ENCODE data around the gene PABPN1L.
"Not testable (repeated sequence)": the region's sequence is repeated elsewhere in the genome, so short reads cannot be mapped to it uniquely, and the experiment has no call there.

The PABPN1L gene

DNA sequence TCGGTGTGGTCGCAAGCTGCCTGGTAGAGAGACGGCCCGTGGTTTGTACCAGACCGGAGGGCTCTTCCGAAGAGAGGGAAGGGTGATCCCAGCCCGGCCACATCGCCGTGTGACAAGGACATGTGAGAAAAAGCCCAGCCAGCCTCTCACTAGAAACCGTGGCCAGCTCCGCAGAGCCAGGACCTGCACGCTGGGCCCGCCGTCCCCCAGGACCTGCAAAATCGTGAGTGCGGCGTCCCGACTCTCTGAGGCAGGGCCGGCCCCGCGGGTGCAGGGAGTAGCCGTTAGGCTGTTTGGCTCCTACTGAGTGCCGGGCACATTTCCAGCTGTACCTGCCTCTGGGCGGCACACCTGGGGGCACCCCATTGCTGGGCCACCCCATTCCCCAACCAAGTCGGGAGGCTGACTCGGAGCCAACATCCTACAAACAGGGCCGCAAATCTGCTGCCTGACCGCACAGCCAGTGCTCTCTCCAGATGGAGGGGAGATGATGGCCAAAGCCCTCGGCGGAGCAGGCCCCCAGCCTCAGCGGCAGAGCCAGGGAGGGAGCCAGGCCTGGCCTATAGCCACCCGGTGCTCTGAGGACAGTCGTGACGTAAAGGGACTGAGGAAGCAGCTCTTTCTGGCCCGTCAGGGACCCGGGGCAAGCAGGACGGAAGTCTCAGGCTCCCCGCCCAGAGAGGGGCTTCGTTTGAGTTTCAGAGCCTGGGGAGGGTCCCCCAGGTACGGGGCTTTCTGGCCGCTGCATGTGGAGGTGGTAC is 33.6 kb upstream of the PABPN1L start:
- no peak for DNase-seq

DNA sequence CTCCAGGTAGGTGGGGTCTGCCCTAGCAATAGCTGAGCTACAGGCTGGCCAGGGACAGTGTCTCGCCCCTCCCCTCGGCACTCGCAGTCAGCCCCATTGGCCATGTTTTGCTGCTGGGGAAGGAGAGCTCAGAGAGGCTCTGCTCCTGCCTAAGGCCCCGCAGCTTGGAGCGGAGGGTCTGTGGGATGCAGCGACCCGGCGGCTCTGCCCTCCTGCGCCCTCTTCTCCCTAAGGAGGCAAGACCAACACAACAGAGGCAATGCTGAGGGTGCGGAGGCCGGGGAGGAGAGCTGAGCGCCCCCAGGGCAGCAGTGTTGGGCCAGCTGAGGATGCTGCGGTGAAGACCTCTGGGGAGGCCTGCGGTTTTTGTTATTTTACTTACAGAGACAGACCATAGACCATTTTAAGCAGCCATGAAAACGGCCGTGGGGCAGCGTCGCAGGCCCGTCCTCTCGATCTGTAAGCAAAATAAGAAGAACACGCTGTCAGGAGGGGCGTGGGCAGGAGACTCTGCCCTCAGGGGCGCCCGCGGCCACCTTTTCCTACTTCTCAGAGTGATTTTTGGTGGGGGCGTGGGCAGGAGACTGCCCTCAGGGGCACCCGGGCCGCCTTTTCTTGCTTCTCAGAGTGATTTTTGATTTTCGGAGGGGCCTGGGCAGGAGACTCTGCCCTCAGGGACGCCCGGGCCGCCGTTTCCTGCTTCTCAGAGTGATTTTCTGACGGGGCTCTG is 31.4 kb upstream of the PABPN1L start:
- DNase-seq = no peak

DNA sequence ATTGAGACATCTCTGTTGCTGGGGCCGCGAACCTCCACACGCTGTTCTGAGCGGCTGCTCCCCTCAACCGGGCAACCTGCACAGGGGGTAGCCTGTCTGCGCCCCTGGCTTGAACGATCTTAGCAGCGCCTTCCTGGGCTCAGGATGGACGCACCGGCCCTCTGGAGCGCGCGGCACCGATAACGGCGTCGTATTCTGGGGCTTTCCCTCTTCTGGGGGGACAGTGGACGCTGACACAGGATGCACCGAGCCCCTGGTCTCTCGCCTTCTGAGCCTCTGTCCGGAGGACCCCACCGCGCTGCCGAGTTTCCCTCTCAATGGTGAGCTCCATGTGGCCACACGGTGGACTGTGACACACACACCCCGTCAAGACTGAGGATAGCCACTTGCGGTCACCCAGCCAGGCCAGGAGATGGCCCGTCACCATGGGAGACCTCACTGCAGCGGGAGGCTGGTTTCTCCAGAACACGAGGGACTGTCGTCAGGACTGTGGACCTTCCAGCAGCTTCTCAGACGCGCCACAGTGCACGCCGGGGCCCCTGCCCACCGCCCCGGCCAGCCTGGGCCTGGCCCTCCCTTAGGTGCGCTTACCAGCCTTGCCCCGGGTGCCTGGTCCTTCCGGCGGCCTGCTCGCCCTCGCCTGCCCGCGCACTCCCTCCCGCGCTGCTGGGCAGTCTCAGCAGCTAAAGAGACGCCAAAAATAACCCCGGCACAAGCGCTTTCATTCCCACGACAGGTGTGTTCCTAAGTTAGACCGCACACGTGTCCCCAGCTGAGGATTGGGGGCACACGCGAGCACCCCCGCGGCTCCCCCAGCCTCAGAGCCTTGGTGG is 30.0 kb upstream of the PABPN1L start:
- DNase-seq = no peak

DNA sequence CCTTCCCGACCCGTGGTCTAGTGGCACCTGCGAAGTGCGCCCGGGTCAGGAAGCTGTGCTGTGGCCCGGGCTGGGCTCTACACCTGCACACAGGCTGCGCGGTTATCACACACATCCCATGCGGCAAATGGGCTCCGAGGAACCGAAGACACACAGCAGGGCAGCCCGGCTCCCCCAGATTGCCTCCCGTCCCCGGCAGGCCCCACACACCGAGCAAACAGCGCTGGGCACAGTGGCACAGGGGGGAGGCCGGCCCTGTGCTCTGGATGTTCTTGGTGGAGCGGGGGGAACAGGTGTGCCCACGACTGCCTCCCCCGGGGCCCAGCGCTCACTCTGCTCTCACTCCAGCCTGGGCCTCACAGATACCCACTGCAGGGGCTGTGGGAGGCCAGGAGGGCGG is 28.9 kb upstream of the PABPN1L start:
- DNase-seq = no peak

DNA sequence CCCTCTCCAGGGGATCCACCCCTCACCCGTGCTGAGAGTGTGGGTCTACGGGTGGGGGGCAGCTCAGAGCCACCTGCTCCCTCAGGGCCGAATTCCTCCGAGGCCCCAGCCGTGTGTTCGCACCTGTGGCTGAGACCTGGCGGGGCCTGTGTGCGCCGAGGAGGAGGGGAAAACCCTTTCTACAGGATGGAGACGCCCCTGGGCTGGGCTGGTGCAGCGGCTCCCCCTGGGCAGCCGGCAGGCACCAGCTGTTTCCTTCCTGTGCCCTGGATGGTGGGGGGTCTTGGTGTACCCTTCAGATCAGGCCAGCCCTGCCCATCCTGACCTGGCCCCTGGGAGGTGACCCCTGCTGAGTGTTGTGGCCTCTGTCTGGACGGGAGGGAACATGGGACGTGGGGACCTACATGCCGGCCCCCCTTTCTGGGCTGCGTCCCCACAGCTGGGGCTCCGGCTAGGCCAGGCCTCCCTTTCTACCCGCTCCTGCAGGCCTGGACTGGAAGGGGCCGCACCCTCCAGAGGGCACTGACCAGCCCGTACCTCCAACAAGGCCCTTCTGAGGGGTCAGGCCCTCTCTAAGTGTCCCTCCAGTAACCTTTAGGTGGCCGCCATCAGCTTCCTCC is 28.3 kb upstream of the PABPN1L start:
- no peak for DNase-seq

DNA sequence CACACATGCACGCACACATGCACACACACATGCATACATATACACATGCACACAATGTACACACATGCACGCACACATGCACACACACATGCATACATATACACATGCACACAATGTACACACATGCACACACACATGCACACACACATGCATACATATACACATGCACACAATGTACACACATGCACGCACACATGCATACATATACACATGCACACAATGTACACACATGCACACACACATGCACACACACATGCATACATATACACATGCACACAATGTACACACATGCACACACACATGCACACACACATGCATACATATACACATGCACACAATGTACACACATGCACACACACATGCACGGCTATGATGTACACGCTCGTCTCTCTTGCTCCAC is 27.8 kb upstream of the PABPN1L start:
- DNase-seq = not testable (repeated sequence)

DNA sequence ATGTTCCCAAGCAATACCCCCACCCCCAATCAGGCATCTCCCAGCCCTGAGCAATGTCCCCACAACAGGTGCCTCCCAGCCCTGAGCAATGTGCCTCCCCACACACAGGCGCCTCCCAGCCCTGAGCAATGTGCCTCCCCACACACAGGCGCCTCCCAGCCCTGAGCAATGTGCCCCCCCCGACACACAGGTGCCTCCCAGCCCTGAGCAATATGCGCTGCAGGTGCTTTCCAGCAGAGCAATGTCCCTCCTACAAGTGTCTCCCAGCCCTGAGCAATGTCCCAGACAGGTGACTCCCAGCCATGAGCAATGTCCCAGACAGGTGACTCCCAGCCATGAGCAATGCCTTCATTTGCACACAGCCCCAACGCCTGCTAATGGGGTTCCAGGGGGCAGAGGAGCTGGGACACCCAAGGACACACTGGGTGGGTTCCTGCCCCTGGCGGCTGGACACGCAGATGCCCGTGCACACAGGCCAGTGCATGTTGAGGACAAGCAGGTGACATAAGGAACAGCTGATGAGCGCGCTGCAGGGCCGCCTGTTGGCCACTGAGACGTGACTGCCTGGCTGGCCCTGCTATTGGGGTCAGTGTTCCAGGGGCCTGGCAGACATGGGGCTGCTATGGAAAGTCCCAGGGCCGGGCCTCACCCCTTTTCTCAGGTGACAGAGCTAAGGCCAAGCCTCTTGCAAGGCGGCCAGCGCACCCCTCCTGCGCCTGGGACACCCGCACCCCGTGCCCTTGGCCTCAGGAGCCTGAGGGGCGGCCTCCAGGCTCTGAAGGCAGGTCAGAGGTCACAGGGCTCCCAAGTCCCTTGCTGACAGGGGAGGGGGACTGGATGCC is 26.9 kb upstream of the PABPN1L start:
- no peak for DNase-seq

DNA sequence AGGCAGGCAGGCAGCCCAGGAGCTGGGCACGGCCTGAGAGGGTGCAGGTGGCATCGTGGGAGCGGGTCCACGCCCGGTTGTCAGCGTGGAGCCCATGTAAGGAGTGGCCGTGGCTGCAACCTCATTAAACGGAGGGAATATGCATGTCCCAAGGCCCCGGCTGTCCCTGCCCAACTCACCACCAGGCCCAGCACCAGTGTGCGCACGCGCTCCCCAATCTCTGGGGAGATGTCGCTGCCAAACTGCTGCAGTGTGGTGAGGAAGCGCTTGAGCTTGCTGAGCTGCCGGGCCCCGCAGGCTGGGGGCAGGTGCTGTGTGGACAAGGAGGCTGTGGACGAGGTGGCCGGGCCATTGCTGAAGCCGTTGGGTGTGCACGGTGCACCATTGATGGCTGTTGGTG is 25.6 kb upstream of the PABPN1L start:
- DNase-seq = no peak

DNA sequence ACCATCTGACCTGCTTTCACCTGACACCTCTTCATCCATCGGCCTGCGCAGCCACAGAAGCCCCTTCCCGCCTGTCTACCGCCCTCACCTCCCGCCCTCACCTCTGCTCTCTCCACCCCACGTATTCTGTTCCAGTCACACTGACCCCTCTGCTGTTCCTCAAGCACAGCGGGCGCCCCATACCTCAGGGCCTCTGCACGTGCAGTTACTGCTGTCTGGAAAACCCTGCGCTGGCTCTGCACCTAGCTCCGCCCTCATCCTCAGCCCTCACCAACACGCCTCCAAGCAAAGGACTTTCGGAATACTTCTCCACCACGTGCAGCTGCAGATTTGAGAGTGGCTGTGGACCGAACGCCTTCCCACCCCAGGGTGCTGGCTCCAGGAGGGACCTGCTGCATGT is 24.6 kb upstream of the PABPN1L start:
- DNase-seq = no peak

DNA sequence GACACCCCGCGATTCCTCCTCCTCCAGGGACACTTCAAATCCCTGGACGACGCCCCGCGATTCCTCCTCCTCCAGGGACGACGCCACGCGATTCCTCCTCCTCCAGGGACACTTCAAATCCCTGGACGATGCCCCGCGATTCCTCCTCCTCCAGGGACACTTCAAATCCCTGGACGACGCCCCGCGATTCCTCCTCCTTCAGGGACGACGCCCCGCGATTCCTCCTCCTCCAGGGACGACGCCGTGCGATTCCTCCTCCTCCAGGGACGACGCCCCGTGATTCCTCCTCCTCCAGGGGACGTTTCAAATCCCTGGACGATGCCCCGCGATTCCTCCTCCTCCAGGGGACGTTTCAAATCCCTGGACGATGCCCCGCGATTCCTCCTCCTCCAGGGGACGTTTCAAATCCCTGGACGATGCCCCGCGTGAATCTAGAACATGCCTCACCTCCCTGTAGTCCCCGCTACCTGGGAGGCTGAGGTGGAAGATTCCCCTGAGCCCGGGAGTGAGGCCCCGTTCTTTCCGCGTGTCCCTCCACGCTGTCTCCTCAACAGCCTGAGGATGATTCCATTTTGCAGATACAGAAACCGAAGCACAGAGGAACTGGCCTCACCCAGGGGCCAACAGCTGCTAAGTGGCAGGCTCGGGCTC is 23.4 kb upstream of the PABPN1L start:
- not testable (repeated sequence) for DNase-seq

DNA sequence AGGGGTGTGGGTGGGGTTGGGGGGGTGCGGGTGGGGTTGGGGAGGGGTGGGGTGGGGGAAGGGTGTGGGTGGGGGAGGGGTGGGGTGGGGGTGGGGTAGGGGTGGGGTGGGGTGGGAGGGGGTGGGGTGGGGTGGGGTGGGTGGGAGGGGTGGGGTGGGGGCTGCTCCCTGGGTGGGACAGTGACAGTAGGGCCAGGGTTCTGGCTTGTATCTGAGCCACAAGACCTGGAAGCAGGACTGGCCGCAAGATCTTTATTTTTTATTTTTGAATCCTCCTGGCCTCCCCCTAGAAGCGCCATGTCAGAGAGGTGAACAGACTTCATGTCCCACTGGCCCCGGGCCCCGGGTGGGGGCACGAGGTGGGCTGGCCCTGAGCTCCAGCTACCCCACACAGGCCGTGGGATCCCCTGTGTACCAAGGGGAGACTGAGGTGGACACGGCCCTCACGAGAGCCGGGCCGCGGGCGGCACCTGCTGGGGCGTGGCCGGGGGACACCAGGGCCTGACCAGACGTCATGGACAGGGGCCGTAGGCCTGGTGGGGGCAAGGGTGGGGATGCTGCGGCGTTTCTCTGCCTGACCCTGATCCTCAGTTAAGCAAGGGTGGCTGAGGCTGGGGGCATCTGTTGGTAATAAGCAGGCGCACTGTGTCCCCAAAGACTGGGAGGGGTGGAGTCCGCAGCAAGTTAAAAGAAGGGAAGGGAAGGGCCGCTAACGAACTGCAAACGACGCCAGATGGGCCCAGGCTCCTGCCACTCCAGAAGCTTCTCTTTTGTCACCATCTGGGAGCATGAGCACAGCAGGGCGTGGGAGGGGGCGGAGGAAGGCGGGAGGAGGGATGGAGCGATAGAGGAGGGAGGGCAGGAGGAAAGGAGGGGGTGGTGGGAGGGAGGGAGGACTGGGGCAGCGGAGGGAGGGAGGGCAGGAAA is 22.3 kb upstream of the PABPN1L start:
- no peak for DNase-seq

DNA sequence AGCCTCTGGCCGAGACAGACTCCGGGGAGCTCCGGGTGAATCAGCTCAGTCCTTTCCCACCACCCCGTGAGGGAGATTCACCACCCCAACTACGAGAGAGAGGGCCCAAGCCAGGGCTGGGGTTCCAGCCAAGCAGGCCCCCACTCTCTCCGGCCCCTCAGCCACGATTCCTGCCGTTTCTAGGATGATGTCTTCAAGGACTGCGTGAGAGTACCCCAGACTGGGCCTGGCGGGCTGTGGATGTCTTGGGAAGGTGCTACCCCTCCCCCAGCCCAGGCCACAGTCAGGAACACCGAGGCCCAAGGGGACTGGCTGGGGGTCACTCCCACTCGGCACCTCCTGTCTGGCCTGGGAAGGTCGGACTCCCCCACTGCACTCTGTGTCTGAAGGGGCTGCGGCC is 21.6 kb upstream of the PABPN1L start:
- no peak for DNase-seq

DNA sequence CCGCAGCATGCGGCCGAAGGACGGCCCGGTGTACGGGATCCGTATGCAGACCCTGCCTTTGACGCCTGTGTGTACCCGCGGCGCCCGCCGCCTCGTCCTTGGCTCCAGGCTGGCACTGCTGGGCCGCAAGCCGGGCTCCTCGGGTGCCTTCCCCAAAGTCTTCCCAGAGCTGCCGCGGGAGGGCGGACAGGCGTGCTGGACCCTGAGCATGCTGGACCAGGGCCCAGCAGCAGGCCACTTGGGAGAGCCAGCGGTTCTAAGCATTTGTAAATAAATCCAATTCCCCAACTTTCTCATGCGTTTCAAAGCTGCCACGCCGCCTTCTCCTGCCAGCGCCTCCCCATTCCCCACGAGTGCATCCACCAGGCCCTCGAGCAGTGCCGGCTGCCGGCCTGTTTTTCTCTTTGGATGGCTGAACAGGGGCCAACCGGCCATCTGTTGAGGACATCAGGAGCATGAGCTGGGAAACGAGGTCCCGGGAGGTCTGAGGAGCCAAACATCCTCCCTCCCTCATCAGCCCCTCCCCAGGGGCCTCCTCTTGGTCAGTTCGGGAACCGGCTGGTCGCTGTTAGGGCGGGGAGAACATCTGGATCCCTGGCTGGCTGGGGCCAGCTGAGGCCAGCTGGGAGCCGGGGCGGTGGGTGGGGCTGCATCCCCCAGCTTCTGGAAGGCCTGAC is 20.5 kb upstream of the PABPN1L start:
- no peak for DNase-seq

DNA sequence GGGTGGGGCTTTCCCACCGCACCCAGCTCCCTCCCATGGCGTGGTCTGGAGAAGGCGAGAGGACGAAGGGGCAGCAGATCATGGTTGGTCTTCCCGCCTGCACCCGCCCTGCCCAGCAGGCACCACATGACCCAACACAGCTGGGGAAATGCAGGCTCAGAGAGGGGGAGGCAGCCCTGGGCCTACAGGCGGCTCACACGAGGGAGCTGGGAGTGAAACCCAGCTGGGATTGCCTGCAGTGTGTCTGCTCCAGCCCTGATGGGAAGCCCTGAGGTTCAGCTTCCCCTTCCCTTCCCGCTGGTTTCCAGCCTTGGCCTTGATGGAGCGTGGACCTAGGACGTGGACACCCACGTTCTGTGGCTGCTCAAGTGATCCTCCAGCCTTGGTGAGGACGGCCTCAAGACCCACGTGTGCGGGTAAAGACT is 20.0 kb upstream of the PABPN1L start:
- no peak for DNase-seq

DNA sequence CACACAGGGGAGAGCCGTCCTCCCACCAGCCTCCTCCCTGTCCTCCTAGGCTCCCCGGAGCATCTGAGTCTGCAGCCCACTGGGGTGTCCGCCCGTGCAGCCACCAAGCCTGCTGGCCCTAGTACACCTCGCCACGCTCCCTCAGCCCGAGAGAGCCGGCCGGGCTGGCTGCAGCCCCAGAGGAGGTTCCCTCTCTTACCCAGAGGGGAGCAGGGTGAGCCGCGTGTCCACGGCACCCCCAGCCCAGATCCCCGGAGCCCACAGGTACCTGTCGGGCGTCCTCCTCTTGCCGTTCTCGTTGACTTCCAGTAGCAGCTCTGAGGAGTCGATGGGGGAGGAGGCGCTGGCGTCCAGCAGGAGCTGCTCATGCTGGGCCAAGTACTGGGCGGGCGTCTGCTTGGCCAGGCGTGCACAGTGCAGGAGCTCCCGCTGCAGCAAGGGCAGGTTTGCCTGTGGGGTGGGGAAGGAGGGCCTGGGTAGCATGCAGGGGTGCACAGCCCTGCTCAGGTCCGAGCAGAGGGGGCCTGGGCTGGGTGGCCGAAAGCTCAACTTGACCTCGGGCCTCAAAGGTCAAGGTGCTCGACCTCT is 19.3 kb upstream of the PABPN1L start:
- no peak for DNase-seq

DNA sequence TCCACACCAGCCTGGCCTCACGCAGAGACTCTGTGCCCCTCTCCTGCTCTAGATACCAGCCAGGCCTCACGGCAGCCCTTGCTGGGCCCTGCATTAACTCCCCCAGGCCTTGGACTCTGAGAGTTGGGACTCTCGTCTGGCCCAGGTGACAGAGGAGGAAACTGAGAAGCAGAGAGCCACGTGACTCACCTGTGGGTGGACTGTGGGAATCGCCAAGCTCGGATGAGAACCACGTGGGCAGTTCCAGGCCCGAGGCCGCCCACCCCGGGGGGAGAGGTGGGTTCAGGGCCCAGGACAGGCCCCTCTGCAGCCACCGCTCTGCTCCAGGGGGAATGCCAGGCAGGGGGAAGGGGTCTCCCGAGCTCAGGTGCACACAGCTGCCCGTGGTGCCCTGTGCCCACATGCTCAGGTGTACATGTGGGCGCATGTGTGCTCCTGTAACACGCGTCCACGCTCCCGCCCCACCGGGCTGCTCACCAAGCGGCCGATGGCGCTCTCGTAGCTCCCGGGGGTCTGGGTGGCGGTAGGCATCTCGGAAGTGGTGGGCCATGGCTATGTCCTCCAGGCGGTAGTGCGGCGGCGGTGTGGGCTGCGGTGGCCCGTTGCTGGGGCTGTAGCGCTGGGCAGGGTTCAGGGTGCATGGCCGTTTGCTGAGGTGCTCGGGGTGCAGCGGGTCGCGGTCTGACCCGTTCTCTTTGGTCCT is 18.3 kb upstream of the PABPN1L start:
- DNase-seq = no peak

DNA sequence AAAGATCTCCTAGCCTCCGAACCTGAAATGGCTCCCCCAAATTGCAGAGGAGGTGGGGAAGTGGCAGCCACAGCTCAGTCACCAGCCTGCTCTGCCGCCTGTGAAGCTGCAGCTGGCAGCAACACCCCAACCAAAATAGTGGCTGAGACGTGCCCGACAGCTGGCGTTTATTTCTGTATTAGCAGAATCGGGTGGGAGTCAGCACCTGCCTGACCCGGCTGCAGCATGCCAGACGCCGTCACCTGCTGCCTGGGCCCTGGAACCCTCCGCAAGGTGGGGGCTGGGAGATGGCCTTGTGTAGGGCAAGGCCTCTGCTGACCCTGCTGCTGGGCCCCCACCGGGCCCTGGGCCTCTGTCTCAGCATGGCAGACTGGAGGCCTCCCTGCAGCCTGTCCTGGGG is 17.5 kb upstream of the PABPN1L start:
- DNase-seq = no peak

DNA sequence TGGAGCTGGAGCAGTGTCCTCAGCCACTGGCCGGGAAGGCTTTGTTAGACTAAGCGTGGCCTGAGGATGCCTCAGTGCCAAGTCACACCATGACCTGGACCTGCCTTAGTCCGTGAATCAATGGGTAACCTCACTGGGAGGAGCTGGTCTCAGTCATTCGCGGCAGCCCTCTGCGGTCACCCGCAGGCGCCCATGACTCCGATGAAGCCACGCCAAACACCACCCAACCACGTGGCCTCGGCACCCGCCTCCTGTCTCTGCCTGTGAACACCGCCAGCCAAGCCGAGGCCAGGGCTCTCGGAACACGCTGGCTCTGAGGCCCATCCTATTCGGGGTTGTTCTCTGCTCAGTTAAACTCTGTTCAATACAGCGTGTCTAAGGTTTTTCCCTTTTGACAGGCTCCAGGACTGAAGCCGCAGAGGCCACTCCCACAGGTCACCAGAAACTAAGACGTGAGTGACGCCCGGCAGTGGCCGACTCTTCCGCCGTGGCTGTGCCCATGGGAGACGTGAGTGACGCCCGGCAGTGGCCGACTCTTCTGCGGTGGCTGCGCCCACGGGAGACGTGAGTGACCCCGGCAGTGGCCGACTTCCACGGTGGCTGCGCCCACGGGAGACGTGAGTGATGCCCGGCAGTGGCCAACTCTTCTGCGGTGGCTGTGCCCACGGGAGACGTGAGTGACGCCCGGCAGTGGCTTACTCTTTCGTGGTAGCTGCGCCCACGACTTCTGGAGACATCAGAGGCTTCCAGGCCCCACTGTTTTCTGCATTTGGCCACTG is 16.8 kb upstream of the PABPN1L start:
- DNase-seq = no peak

Measured in inflammatory macrophage treated with lipopolysaccharide for 4 hours (primary cell).